ENCODE data around the gene SARS2. TPM values are rescaled to one million over a fixed set of nuclear protein-coding genes. Genes with fewer than 3 reads are reported as not detected.

SARS2 gene
- total and polyA plus RNA-seq, 12 donors, result 9.1 to 116 (median 35.4) TPM

DNA sequence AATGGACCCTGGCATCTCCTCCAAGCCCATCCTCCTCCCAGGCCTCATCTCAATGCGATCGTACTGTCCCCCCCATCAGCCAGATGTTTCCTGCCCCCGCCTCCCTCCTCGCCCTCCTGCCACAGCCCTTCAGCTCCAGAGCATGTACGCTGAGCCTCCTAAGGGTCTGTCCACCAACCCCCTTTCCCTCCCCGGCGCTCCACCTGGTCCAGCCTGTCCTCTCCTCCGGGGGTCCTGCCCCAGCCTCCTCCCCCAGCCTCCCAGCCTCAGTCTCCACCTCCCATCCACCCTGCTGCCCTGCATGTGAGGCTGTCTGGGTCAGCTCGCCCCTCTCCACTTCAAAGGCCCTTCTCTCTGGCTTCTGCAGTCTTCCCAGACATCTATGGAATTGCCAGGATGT, 35.6 kb downstream of the SARS2 start:
- Histone ChIP-seq H3K27me3 (no peaks in the 10 kb centered on the region), H3K9me3 (replicated peaks in 1 of 3) (no peaks in the 10 kb centered on the region), H3K36me3 (replicated peaks in 1 of 2) (peaks cover 0 to 15% of the 10 kb centered on the region in 2 donors), H3K27ac (no peak overlapping the region), H3K4me1 (replicated peaks in 1 of 2) (peaks cover 14 to 24% of the 10 kb centered on the region in 2 donors), H3K4me3 (no peak overlapping the region)
- intact Hi-C loops (cut with DNase I), result no loop called here
- WGBS, 4 donors, result 70 to 77% (median 73%) methylated on average over 9 of the region's 9 CpGs
- DNase-seq, result no peak
- TF ChIP-seq POLR2A (IDR thresholded peaks at IDR 0.05), result no peak

DNA sequence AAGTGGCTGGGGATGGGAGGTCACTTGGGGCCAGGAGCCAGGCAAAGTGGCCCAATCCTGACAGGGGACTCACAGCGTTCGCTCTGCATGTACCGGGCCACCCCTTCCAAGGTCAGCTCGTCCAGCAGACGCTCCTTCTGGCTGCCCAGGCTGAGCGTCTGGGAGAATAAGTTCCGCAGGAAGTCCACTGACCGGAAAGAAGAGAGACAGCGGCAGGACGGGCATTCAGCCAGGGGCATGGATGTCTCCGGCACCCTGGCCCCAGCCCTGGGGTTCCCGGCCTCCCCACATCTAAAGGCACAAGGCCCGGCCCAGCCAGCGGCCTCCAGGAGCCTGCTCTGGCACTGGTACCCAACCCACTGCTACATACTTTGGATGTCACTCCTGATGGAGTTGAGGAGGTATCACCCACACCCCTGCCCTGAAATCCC, 37.2 kb downstream of the SARS2 start:
- TF ChIP-seq, protein P1, sequence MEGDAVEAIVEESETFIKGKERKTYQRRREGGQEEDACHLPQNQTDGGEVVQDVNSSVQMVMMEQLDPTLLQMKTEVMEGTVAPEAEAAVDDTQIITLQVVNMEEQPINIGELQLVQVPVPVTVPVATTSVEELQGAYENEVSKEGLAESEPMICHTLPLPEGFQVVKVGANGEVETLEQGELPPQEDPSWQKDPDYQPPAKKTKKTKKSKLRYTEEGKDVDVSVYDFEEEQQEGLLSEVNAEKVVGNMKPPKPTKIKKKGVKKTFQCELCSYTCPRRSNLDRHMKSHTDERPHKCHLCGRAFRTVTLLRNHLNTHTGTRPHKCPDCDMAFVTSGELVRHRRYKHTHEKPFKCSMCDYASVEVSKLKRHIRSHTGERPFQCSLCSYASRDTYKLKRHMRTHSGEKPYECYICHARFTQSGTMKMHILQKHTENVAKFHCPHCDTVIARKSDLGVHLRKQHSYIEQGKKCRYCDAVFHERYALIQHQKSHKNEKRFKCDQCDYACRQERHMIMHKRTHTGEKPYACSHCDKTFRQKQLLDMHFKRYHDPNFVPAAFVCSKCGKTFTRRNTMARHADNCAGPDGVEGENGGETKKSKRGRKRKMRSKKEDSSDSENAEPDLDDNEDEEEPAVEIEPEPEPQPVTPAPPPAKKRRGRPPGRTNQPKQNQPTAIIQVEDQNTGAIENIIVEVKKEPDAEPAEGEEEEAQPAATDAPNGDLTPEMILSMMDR (IDR thresholded peaks at IDR 0.05), result no peak
- peak in 1 of 2 donors; percentile 15 for TF ChIP-seq POLR2A (IDR thresholded peaks at IDR 0.05)
- no peaks in the 10 kb centered on the region for H3K9me3 ChIP-seq (replicated peaks in 1 of 3)
- H3K36me3 ChIP-seq (replicated peaks in 1 of 2), result peaks cover 0 to 31% of the 10 kb centered on the region in 2 donors
- WGBS, 4 donors, result 38 to 60% (median 47%) methylated on average over 1 to 14 of the region's 14 CpGs
- peak overlapping the region in 1 of 4 donors; percentile 35 for H3K4me3 ChIP-seq
- H3K27me3 ChIP-seq, result no peaks in the 10 kb centered on the region
- intact Hi-C loops (cut with DNase I), result no loop called here
- peaks cover 8 to 19% of the 10 kb centered on the region in 2 donors for H3K4me1 ChIP-seq (replicated peaks in 1 of 2)
- H3K27ac ChIP-seq, result peak overlapping the region in 3 of 5 donors; percentile 46 to 75 (median 48)
- peak; percentile 43 to 87 (median 75) for DNase-seq

DNA sequence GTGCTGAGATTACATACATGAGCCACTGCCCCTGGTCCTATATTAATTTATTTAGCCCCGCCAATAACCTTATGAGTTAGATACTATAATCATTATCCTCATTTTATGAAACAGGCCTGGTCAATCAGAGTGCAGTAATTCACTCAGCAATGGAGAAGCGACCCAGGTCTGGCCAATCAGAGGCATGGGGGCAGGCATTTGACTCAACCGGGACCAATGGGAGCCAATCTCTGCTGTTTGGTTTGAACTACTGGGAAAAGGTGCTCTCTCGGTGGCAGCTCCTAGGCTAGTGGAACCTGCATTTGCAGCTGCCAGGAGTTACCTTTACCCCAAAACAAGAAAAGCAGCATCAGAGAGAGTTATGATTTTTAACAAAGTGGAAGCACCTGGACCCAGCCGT, 37.7 kb downstream of the SARS2 start:
- H3K4me3 ChIP-seq, result peak overlapping the region in 1 of 4 donors; percentile 35
- no peaks in the 10 kb centered on the region for H3K27me3 ChIP-seq
- 61 to 66% (median 65%) methylated on average over 4 to 5 of the region's 5 CpGs for WGBS, 4 donors
- H3K36me3 ChIP-seq (replicated peaks in 1 of 2), result peaks cover 0 to 36% of the 10 kb centered on the region in 2 donors
- peaks cover 6 to 14% of the 10 kb centered on the region in 2 donors for H3K4me1 ChIP-seq (replicated peaks in 1 of 2)
- H3K9me3 ChIP-seq (replicated peaks in 1 of 3), result no peaks in the 10 kb centered on the region
- intact Hi-C loops (cut with DNase I), result no loop called here
- TF ChIP-seq, protein P1 (IDR thresholded peaks at IDR 0.05), result no peak
- DNase-seq, result peak in 2 of 7 donors; percentile 32 to 39
- H3K27ac ChIP-seq, result peak overlapping the region in 3 of 5 donors; percentile 46 to 75 (median 48)

DNA sequence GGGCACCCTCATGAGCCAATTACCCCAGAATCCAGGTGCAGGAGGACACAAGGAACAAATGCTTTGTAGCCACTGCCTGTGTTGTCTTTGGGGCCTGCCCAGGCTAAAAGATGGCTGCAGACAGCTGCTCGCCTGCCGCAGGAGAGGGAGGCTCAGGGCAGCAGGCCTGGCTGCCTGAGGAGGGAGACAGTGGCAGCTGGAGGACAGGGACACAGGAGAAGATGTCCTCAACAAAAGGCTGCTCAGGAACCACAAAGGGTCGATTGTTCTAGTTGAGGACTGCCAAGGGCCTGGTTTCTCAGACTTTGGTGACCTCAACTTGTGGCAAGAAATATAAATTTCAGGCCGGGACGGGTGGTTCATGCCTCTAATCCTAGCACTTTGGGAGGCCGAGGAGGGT, 38.8 kb downstream of the SARS2 start:
- intact Hi-C loops (cut with DNase I), result no loop called here

More for the DNA sequence above, 38.8 kb downstream of the SARS2 start:
- Histone ChIP-seq H3K27ac (no peak overlapping the region), H3K36me3 (replicated peaks in 1 of 2) (peaks cover 0 to 36% of the 10 kb centered on the region in 2 donors), H3K4me3 (no peak overlapping the region), H3K27me3 (no peaks in the 10 kb centered on the region), H3K9me3 (replicated peaks in 1 of 3) (no peaks in the 10 kb centered on the region), H3K4me1 (replicated peaks in 1 of 2) (peaks cover 6 to 10% of the 10 kb centered on the region in 2 donors)
- TF ChIP-seq, protein P1 (IDR thresholded peaks at IDR 0.05), result no peak
- TF ChIP-seq POLR2A (IDR thresholded peaks at IDR 0.05), result no peak
- no peak for DNase-seq
- 88 to 95% (median 89%) methylated on average over 4 to 6 of the region's 6 CpGs for WGBS, 4 donors

Data from adrenal gland (tissue), 12 donors.